HG03025 (cell line): Measurements from ENCODE around the gene ZC3HAV1.
A peak's percentile ranks its signal among the peaks of the same experiment; 100 is the strongest.
"Not testable (repeated sequence)": the region's sequence is repeated elsewhere in the genome, so short reads cannot be mapped to it uniquely, and the experiment has no call there.

Experiments
- ATAC-seq: cut with Tn5 transposase; IDR thresholded peaks from one replicate; pipeline ENCODE4 v1.9.1; 2021; ENCODE audit warnings: mild to moderate bottlenecking, moderate library complexity; ENCODE audit not compliant: unreplicated experiment, low FRiP score

Gene ZC3HAV1

GRCh38 chr7:139114018-139114417 is 4.5 kb upstream of the ZC3HAV1 start:
- no peak for ATAC-seq

- no peak for ATAC-seq
Measured at GRCh38 chr7:139112741-139113250, 3.3 kb upstream of the ZC3HAV1 start.

DNA sequence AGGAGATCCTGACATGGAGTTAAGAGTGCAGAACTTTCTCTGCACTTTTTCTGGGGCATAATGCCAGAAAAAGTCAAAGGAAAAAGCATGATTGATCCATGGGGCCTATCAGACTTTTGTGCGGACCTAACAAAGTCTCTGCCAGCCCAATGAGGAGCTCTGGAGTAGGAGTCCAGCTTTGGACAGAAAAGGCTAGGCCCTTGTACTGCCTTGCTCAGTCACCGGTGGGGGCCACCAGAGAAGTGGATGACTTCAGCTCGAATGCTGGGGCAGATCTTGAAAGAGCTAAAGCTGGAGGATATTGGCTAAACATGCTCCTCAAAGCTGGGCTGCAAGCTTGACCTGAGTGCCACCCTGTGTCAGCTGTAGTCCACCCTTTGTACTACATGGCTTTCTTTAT is 2.8 kb upstream of the ZC3HAV1 start:
- ATAC-seq: no peak

- ATAC-seq: no peak
Measured at GRCh38 chr7:139111811-139112301, 2.3 kb upstream of the ZC3HAV1 start.

GRCh38 chr7:139111147-139111546 is 1.6 kb upstream of the ZC3HAV1 start:
- no peak for ATAC-seq

DNA sequence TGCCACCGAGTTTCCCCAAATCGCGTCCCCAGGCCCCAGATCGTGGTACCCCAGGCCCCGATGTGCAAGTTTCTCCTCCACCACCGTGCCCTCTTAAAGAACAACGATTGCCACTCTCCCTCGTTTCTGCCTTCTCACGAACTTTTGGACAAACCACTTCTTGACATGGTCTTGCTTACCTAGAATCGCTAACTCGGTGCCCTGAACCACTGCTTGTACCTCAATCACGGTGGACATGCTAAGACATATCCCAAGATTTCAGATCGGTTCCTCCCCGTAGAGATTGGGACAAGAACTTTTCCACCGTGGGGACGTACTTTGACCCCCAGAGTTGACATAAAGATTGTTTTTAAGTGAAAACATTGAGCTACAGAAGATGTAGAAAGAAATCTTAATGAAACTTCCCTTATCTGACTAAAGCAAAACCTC is 477 bp upstream of the ZC3HAV1 start:
- peak; percentile 2 for ATAC-seq

DNA sequence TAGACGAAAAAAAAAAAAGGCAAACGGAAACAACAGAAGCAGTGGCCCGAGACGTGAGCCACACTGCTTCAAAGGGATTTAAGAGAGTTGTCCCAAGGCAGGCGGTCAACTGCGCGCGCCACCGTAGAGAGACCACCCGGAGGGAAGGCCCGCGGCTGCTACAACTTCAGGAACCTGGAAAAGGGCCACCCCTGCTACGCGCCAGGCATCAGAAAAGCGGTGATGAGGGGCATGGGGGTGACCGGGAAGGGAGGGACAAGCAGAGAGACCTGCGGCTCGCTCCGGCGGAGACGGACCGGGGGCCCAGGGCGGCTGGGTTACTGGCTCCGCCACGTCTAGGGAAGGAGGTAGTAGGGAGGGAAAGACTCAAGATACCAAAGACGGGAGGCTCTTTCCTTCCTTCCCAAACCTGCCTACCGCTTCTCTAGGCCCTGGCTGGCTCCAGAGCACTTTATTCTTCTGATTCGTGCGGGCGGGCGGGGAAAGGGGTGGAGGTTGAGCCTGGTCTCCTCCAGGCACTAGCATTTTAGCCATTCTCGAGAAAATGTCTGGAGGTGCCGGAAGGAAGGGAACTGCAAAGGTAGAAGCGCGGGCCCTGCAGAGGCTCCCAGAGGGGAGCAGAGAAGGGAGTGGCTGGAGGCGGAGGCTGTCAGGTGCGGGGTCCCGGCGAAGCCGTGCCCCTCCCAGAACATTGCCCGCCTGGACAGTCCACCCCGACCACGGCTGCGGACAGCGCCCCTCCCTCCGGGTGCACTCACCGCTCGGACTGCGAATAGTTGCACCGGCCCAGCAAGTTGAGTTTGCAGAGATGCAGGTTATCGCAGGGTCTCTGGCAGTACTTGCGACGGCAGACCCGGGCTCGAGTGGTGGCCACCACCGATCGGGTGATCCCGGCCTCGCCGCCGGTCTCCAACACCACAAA is 993 bp downstream of the ZC3HAV1 start:
- no peak for ATAC-seq

- ATAC-seq: no peak
Measured at GRCh38 chr7:139106959-139107358, 2.6 kb downstream of the ZC3HAV1 start.

DNA sequence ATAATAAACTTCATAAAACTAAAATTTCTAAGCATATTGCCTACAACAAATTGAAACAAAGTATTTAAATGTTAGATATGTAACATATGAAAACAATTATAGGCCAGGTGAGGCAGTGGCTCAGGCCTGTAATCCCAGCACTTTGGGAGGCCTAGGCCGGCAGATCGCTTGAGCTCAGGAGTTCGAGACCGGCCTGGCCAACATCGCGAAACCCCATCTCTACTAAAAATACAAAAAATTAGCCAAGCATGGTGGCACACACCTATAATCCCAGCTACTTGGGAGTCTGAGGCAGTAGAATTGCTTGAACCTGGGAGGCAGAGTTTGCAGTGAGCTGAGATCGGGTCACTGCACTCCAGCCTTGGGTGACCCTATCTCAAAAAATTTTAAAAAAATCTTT is 3.3 kb downstream of the ZC3HAV1 start:
- ATAC-seq: not testable (repeated sequence)

DNA sequence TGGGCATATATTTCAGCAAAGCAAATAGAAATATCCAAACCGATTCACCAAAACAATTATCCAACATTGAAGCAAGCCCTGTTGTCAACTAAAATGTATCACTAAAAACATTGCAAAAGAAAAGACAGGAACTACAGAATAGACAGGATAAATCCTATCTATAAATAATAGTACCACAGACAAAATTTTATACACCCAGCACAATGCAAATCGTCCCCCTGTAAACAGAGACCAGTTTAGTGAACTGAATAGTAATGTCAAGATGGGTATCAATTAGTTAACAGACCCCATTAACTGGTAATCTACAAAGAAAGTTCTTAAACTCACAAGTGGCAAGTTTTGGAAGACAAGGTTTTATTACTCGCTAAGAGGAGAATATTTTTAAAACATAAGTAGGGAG is 4.0 kb downstream of the ZC3HAV1 start:
- ATAC-seq: no peak

DNA sequence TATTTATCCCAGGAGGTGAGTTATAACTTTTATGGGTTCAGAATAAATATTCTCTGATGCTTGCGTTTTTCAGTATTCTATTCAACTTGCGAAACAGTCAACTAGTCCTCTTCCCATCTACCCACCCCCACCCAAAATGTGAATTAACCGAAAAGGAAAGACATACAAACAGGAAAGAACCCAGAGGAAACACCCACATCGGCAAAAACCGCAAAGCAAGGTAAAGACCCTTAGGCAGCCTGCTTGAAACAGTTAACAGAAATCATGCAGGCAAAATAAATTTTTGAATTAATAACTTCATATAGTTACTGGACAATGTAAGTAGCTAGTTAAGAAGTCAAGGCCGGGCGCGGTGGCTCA is 5.4 kb downstream of the ZC3HAV1 start:
- ATAC-seq: no peak

GRCh38 chr7:139103057-139103815 is 6.3 kb downstream of the ZC3HAV1 start:
- ATAC-seq: no peak

DNA sequence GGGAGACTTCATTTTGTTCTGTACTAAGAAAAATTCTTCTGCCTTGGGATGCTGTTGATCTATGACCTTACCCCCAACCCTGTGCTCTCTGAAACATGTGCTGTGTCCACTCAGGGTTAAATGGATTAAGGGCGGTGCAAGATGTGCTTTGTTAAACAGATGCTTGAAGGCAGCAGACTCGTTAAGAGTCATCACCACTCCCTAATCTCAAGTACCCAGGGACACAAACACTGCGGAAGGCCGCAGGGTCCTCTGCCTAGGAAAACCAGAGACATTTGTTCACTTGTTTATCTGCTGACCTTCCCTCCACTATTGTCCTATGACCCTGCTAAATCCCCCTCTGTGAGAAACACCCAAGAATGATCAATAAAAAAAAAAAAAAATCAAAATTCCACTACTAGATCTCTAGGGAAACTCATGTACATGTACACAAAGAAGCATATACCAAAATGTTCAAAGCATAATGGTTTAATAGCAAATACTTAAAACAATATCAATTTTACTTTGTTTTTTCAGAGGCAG is 7.8 kb downstream of the ZC3HAV1 start:
- ATAC-seq: not testable (repeated sequence)

DNA sequence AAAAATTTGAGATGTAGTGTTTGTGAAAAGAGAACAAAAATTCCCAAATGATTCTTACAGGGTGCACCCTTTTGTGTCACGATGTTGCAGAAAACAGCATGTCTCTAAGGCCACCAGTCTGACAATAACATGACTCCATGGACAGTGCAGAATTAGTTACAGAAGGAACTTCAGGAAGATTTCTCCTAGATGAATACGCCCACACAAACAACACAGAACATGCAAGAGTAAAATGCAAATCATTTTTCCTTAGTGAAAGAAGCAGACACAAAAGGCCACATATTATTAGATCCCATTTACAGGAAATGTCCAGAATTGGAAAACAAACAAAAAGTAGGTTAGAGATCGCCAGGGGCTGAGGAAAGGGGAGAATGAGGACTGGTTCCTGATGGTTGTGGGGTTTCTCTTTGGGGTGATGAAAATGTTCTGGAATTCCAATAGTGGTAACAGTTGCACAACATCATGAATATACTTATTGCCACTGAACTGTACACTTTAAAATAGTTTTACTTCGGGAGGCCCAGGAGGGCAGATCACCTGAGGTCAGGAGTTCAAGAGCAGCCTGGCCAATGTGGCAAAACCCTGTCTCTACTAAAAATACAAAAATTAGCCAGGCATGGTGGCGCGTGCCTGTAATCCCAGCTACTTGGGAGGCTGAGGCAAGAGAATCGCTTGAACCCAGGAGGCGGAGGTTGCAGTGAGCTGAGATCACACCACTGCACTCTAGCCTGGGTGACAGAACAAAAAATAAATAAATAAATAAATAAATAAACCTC is 10.2 kb downstream of the ZC3HAV1 start:
- ATAC-seq: no peak

DNA sequence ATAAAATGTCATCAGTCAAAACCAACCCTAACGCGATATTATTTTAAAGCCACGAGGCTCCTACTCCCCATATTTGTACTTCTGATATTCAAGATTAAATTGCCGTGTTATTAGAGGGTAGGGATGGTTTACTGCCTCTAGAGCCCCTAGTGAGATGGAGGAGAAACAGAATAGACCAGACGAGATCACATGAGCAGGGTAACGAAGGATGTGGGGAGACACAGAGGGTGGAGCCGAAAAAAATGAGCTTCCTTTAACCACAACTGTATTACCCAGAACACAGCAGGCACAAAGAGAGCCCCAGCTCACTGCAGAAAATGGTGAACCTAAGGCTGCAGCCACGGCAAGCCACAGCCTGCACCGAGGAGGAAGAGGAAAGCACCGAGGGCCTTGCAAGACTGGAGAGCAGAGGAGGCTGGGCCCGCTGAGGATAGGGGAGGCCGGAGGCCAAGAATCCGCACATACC is 14.3 kb downstream of the ZC3HAV1 start:
- peak; percentile 97 for ATAC-seq

GRCh38 chr7:139094596-139094995 is 14.9 kb downstream of the ZC3HAV1 start:
- ATAC-seq: peak; percentile 3

DNA sequence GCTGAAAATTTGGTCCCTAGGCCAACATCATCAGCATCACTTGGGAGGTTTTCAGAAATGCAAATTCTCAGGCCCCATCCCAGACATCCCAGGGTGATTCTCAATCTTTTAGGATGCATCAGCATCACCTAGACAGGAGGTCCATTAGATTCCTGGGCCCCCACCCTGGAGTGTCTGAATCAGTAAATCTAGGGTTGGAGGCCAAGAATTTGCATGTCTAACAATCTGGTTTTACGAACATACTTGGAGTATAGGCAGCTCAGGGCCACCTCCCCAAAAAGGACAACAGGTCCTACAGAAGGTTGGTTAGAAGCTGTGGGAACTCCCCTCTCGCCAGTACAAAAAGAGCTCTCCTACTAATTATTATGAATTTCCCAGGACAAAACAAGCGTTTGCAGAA is 15.5 kb downstream of the ZC3HAV1 start:
- no peak for ATAC-seq

DNA sequence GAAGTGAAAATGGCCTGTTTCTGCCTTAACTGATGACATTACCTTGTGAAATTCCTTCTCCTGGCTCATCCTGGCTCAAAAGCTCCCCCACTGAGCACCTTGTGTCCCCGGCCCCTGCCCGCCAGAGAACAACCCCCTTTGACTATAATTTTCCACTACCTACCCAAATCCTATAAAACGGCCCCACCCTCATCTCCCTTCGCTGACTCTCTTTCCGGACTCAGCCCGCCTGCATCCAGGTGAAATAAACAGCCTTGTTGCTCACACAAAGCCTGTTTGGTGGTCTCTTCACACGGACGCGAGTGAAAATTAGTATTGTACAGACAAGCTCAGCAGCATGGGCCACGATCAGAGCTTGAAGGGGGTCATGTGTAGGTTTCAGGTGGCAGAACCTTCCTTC is 16.0 kb downstream of the ZC3HAV1 start:
- ATAC-seq: not testable (repeated sequence)

GRCh38 chr7:139092090-139092796 is 17.3 kb downstream of the ZC3HAV1 start:
- no peak for ATAC-seq

DNA sequence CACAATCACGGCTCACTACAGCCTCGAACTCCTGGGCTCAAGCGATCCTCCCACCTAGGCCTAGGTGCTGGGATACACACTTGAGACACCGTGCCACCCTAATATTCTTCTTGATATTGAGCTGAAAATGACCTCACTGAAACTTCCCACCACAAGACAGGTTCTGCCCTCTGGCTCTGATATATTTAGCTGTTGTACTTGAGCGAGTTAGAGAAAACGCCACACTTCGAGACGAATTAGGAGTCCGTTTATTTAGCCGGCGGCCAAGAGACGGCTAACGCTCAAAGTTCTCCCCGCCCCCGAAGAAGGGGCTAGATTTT is 17.9 kb downstream of the ZC3HAV1 start:
- no peak for ATAC-seq
